ENCODE results near the gene RAI14. TPM values are rescaled to one million over a fixed set of nuclear protein-coding genes. Genes with fewer than 3 reads are reported as not detected.

The RAI14 gene
- total and polyA plus RNA-seq, 2 donors from 2014 or later, result 13.2 to 60.3 TPM

DNA sequence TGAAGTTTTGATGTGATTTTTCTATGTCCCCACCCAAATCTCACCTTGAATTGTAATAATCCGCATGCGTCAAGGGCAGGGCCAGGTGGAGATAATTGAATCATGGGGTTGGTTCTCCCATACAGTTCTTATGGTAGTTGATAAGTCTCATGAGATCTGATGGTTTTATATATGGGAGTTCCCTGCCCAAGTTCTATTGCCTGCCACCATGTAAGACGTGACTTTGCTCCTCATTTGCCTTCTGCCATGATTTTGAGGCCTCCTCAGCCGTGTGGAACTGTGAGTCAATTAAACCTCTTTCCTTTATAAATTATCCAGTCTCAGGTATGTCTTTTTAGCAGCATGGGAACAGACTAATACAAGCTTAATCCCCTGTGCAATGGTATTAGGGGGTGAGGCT is 25.5 kb upstream of the RAI14 start:
- Histone ChIP-seq H3K27me3 (ENCODE audit: control insufficient read depth, insufficient read depth, low read length) (no peaks in the 10 kb centered on the region), H3K9ac (ENCODE audit: low read length in 3 of 3) (no peak overlapping the region), H3K9me3 (ENCODE audit: control insufficient read depth in 2 of 3, insufficient read depth in 1 of 3, low read length in 3 of 3) (peaks cover 0 to 5% (median 0%) of the 10 kb centered on the region in 3 donors), H3K27ac (ENCODE audit: low read depth in 2 of 2, low read length in 2 of 2) (no peak overlapping the region), H3K4me3 (ENCODE audit: low read length in 3 of 3) (no peak overlapping the region), H3K4me1 (ENCODE audit: control insufficient read depth in 2 of 3, insufficient read depth in 2 of 3, low read depth in 1 of 3, low read length in 3 of 3) (no peaks in the 10 kb centered on the region), H3K36me3 (ENCODE audit: control insufficient read depth in 2 of 3, insufficient read depth in 3 of 3, low read length in 3 of 3) (no peaks in the 10 kb centered on the region)
- TF ChIP-seq, protein P1, sequence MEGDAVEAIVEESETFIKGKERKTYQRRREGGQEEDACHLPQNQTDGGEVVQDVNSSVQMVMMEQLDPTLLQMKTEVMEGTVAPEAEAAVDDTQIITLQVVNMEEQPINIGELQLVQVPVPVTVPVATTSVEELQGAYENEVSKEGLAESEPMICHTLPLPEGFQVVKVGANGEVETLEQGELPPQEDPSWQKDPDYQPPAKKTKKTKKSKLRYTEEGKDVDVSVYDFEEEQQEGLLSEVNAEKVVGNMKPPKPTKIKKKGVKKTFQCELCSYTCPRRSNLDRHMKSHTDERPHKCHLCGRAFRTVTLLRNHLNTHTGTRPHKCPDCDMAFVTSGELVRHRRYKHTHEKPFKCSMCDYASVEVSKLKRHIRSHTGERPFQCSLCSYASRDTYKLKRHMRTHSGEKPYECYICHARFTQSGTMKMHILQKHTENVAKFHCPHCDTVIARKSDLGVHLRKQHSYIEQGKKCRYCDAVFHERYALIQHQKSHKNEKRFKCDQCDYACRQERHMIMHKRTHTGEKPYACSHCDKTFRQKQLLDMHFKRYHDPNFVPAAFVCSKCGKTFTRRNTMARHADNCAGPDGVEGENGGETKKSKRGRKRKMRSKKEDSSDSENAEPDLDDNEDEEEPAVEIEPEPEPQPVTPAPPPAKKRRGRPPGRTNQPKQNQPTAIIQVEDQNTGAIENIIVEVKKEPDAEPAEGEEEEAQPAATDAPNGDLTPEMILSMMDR (IDR thresholded peaks at IDR 0.05; ENCODE audit: borderline replicate concordance, extremely low read depth, insufficient read depth), result no peak
- intact Hi-C loops (cut with DNase I), result no loop called here
- DNase-seq, result no peak
- no peak for FAIRE-seq

DNA sequence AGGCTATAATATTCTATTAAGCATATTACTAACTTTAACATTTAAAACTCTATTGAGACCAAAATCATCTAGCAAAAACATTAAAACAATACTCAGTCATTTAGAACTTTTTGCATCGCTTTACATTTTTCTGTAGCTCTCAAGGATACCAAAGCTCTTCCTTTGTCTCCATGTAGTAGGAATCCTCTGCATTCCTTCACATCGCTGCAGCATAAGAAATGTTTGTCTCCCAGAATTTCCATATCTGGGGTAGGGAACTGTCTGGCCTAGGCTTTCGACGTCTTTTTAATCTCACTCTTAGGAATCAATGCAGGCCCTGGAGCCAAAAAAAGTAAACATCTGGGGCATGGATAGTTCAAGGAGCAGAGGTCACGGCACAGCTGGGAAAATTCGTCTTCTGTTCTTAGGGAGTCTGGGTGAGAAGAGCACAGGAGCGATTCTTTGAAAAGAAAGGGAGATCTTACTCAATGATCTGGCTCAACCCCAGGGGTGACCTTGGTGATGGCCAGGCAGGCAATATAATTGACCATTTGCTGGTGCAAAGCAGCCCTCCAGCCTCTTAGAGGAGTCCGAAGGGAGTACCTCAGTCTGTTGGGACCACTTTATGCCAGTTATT is 23.2 kb upstream of the RAI14 start:
- TF ChIP-seq, protein P1 (IDR thresholded peaks at IDR 0.05; ENCODE audit: borderline replicate concordance, extremely low read depth, insufficient read depth), result no peak
- FAIRE-seq (no peak), DNase-seq (no peak)
- H3K4me1 ChIP-seq (ENCODE audit: control insufficient read depth in 2 of 3, insufficient read depth in 2 of 3, low read depth in 1 of 3, low read length in 3 of 3), result no peaks in the 10 kb centered on the region
- no peak overlapping the region for H3K9ac ChIP-seq (ENCODE audit: low read length in 3 of 3)
- H3K9me3 ChIP-seq (ENCODE audit: control insufficient read depth in 2 of 3, insufficient read depth in 1 of 3, low read length in 3 of 3), result peaks cover 0 to 5% (median 0%) of the 10 kb centered on the region in 3 donors
- no peaks in the 10 kb centered on the region for H3K27me3 ChIP-seq (ENCODE audit: control insufficient read depth, insufficient read depth, low read length)
- no peaks in the 10 kb centered on the region for H3K36me3 ChIP-seq (ENCODE audit: control insufficient read depth in 2 of 3, insufficient read depth in 3 of 3, low read length in 3 of 3)
- H3K27ac ChIP-seq (ENCODE audit: low read depth in 2 of 2, low read length in 2 of 2), result no peak overlapping the region
- H3K4me3 ChIP-seq (ENCODE audit: low read length in 3 of 3), result no peak overlapping the region
- intact Hi-C loops (cut with DNase I), result no loop called here

DNA sequence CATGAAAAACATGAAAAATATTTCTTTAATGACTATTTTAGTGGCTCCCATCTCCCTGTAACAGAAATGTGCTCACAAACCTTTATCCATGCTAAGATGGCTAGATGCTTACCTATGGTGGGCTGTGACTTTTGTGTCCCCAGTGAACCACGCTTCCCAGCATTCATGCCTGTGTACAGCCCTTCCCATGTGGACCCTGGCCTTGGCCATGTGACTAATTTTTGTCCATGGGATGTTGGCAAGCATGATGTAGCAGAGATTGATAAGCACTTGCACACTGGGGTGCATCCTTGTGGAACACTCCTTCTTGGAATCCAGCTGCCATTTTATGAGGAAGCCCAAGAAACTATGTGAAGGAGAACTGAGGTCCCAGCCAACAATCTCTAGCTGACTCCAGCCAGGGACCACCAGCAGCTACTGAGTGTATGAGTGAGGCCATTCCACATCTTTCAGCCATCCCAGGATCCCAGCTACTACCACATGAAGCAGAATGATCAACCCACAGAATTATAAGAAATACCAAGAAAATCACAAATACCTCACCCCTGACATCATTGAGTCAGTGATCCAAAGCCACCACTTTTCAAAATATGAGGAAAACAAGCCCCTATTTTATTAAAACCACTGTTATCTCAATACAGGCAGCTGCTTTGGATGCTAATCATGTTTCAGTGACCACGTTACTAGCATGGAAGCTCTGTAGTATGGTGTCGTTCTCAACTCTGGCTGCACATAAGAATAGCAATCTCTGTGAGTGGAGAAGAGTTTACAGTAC is 16.1 kb upstream of the RAI14 start:
- no peak overlapping the region for H3K4me3 ChIP-seq (ENCODE audit: low read length in 3 of 3)
- H3K36me3 ChIP-seq (ENCODE audit: control insufficient read depth in 2 of 3, insufficient read depth in 3 of 3, low read length in 3 of 3), result no peaks in the 10 kb centered on the region
- no peak overlapping the region for H3K27ac ChIP-seq (ENCODE audit: low read depth in 2 of 2, low read length in 2 of 2)
- FAIRE-seq (no peak), DNase-seq (no peak)
- no peak overlapping the region for H3K9ac ChIP-seq (ENCODE audit: low read length in 3 of 3)
- intact Hi-C loops (cut with DNase I), result no loop called here
- H3K4me1 ChIP-seq (ENCODE audit: control insufficient read depth in 2 of 3, insufficient read depth in 2 of 3, low read depth in 1 of 3, low read length in 3 of 3), result no peaks in the 10 kb centered on the region
- H3K9me3 ChIP-seq (ENCODE audit: control insufficient read depth in 2 of 3, insufficient read depth in 1 of 3, low read length in 3 of 3), result no peaks in the 10 kb centered on the region
- H3K27me3 ChIP-seq (ENCODE audit: control insufficient read depth, insufficient read depth, low read length), result no peaks in the 10 kb centered on the region
- TF ChIP-seq, protein P1 (IDR thresholded peaks at IDR 0.05; ENCODE audit: borderline replicate concordance, extremely low read depth, insufficient read depth), result no peak

Data from kidney (tissue), 14 donors.